HG03521 (cell line): ENCODE measurements around the gene GCH1.
"Not testable (repeated sequence)": the region's sequence is repeated elsewhere in the genome, so short reads cannot be mapped to it uniquely, and the experiment has no call there.

ENCODE experiments used
- ATAC-seq: cut with Tn5 transposase; IDR thresholded peaks from one replicate; pipeline ENCODE4 v1.9.1; 2021; ENCODE audit warnings: mild to moderate bottlenecking, moderate library complexity; ENCODE audit not compliant: unreplicated experiment

The GCH1 gene

GRCh38 chr14:54909817-54910558, 7.4 kb upstream of the GCH1 start:
- ATAC-seq = no peak

- not testable (repeated sequence) for ATAC-seq
These were observed 6.3 kb upstream of the GCH1 start for GRCh38 chr14:54908973-54909372.

- no peak for ATAC-seq
These were observed 5.6 kb upstream of the GCH1 start for GRCh38 chr14:54908190-54908589.

DNA sequence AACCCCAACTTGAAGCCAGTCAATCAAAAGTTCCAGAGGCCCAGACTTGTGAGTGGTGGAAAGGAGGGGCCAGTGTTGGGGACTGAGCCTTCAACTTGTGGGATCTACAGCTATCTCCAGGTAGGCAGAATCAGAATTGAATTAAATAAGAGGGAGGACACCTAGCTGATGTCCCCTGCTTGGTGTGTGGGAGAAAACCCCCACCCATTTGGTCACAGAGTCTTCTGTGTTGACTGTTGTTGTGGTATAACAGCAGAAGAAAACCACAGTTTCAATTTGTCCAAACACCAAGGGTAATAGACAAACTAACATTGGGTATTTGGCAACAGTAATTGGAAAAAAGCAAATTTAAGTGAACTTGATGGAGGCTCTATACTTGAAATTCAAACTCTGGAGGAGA, 3.4 kb upstream of the GCH1 start:
- ATAC-seq = no peak

GRCh38 chr14:54902143-54902520, 494 bp downstream of the GCH1 start:
- peak; percentile 43 for ATAC-seq

DNA sequence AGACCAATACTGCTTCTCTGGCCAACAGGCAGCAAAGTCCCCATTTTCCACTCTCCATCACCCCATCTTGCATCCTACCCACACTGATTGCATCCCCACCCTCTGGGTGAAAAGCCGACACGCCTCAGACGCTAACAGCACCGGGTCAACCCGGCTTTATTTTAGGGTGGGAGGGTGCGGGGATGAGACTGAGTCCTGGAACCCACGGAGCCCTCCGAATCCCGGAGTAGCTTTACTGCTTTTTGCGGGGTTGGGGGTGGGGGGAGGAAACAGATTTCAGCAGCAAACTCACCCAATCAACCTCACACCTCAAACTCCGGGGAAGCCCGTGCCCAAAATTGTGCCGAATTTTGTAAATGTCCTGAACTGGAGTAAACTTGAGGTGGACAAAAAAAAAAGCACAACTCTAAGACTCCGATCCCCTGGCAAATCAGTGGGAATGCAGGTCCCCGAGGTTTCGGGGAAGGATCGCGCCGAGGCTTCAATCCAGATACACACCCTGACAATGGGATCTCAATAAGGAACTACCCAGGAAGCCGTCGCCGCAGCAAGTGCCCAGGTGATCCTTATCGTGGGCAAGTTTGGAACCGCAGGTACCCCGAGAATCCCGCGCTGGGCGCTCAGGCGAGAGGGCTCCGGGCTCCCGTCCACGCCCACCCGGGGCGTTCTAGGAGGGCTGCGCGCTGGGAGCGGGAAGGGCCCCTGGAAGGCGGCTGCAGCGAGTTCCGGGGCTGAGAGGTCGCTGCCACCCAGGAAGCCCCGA, 1.1 kb downstream of the GCH1 start:
- ATAC-seq = no peak

DNA sequence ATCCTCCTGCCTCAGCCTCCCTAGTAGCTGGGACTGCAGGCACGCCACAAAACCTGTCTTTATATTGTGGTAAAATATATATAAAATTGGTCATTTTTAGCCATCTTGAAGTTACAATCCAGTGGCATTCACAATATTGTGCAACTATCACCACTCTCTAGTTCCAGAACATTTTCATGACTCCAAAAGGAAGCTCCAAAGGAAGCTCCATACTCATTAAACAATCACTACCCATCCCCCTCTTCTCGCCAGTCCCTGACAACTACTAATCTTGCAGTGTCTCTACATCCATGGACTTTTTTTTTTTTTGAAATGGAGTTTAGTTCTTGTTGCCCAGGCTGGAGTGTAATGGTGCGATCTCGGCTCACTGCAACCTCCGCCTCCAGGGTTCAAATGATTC, 3.1 kb downstream of the GCH1 start:
- no peak for ATAC-seq

DNA sequence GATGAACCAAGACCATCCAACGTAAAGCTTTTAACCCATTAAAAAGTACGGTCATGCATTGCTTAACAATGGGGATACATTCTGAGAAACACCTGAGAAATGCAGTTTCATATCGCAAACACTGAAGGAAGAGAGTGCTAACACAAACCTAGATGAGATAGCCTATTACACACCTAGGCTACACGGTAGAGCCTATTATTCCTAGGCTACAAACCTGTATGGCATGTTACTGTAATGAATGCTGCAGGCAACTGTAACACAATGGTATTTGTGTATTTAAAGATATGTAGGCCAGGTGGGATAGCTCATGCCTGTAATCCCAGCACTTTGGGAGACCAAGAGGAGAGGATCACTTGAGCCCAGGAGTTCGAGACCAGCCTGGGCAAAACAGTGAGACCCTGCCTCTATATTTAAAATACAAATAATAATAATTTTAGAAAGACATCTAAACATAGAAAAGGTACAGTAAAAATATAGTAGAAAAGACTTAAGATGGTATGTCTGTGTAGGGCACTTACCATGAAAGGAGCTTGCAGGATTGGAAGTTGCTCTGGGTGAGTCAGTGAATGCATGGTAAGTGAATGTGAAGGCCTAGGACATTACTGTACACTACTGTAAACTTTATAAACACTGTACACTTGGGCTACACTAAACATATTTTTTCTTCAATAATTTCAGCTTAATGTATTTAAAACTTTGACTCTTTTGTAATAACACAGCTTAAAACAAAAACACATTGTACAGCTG, 4.6 kb downstream of the GCH1 start:
- not testable (repeated sequence) for ATAC-seq

- no peak for ATAC-seq
These were observed 6.9 kb downstream of the GCH1 start for GRCh38 chr14:54895683-54896082.

DNA sequence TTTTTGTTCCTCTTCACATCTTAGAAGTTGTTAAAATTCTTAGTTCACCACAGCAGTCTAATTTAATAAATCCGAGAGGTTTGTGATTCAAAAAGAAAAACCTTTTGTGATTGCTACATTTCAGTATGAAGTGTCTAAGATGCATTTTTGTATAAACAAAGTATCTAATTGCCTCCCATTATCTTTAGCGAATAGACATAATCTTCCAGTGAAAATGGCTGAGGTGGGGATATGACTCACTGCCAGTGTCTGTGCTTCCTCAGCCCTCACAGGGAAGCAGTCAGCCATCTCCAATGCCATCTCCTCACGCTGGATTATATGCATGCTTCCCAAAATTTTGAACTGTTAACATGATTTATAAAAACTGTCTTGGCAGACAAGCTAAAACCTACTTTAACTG, 7.6 kb downstream of the GCH1 start:
- no peak for ATAC-seq

- ATAC-seq = no peak
These were observed 9.4 kb downstream of the GCH1 start for GRCh38 chr14:54893151-54893760.

- ATAC-seq = no peak
These were observed 11.0 kb downstream of the GCH1 start for GRCh38 chr14:54891471-54892245.

GRCh38 chr14:54890788-54891187, 11.8 kb downstream of the GCH1 start:
- peak; percentile 68 for ATAC-seq

- no peak for ATAC-seq
These were observed 12.7 kb downstream of the GCH1 start for GRCh38 chr14:54889919-54890318.

GRCh38 chr14:54882521-54882920, 20.1 kb downstream of the GCH1 start:
- no peak for ATAC-seq

DNA sequence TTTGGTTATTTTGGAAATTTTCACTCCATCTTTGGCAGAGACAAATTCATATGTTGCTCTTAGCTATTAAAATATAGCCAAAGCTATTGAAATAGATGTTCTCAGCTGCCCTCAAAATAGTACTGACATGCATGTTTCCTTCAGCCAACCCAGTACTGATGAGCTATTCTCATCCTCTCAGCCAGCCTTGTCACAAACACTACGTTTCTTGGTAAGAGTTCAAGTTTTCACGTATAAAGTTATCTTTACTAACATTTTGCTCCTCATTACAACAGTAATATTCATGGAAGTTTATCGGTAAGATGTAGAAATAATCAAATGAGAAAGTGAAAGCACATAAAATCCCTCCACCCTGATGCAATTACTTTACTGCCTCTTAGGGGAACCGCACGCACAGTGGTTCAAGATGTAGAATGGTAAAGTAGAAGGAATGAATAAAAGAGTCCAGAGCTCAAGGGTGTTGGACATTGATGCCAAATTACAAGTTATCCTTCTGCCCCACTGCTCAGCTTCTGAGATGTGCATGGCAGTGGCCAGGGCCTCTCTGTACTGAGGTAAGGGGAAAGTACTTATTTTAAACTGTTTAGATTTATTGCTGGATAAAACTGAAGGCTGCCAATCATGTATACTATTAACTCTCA, 20.7 kb downstream of the GCH1 start:
- peak; percentile 43 for ATAC-seq

DNA sequence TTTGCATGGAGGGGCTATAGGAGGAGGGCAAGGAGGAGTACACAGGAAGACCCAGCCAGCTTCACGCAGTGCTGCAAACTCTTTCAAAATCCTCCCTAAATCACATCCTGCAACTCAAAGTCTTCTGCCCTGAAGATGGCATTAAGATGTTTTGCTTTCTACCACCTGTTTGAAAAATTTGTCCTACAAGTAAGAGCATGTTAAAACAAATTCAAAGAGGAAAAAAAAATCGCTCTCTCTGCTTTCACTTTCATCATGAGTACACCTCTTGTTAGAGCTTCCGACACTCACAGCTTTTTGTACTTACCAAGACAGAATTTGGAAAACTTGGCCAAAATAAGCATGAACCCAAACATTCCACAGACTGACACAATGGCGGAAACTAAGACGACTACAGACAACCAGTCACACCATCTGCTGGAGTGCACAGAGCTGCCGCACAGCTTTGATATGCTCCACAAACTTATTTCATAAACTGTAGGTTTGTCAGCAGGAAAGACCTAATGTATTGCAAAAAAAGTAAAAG, 21.3 kb downstream of the GCH1 start:
- ATAC-seq = peak; percentile 46

DNA sequence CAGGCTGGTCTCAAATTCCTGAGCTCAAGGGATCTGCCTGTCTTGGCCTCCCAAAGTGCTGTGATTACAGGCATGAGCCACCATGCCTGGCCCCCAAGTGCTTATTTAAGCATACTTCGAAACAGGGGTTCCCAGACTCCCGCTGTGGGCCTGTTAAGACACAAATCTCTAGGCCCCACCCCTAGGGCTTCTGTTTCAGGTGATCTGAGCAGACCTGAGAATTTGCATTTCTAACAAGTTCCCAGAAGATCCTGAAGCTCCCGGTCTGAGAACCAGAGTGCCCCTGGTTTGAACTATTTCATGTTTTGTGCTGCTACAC, 25.0 kb downstream of the GCH1 start:
- no peak for ATAC-seq

GRCh38 chr14:54877015-54877702, 25.5 kb downstream of the GCH1 start:
- no peak for ATAC-seq
